Activated CD4-positive, CD25-positive, alpha-beta regulatory T cell treated with anti-CD3 and anti-CD28 coated beads, Interleukin-2, amount 50 U/mL, for 16 hours (primary cell): ENCODE measurements around the gene PLPPR5.

ENCODE experiments used
- DNase-seq: peaks from one replicate; pipeline ENCODE4 v3.0.0-alpha.2; 2020; ENCODE audit warnings: low read depth, low spot score

PLPPR5 gene

DNA sequence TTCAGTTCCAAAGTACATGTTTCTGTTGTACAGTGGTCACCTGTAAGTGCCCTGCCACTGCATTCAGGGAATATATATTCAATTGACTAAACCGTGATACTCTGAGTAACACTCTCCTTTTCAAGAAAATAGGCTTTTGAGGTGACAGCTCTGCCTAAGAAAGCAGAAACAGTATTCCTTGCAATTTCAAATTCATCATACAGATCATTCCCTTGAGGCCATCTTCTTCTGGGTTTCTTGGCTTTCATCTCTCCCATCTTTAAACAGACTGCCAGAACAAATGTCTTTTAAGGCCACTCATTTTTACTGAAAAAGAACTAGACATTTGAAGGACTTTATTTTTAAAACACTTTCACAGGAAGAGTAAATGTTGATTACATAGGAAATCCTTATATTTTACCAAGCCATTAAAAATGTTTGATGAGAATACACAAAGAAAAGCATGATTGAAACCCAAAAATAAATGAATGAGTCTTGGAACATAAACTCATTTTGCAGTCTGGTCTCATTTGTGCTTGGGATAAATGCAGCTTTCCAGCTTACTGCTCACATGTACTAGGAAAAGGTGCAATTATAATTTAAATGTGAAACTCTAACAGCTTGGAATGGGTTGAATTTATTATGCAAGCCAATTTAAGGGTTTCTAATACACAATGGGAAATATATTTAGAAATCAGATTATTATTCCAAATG is 34.7 kb downstream of the PLPPR5 start:
- DNase-seq = no peak

DNA sequence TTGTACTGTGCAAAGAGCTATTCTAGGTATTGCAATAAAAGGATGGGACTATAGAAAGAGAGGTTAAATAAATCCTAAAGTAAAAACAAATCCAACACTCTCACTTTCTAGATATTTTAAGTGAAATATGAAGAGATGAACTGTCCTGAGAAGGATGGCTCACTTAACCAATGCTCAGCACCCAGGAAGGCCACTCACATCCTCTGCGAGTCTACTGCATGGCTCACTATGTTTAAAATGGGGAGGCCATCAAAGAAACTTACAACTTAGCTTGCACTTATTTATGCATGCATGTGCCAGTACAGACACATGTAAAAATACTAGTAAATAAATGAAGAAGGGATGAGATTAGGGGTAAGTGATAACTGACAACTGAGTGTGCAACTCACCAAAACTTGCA is 37.5 kb downstream of the PLPPR5 start:
- DNase-seq = no peak

DNA sequence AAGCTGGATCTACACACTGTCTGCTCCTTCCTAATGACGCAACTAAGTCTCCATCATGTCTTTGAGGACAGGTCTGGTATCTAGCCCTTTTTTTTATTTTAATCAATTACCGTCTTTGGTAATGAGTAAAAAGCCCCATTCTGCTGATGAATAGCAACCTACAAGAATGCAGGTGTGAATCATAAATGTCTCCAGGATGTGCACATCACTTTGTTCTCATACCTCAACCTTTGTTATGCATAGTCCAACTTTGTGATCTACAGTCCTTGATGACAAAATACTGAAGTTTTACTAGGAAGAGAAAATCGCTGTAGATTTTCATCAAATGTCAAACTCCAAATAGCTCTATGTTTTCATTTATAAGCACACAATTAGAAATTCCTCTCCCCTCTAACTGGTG is 39.3 kb downstream of the PLPPR5 start:
- DNase-seq = no peak

DNA sequence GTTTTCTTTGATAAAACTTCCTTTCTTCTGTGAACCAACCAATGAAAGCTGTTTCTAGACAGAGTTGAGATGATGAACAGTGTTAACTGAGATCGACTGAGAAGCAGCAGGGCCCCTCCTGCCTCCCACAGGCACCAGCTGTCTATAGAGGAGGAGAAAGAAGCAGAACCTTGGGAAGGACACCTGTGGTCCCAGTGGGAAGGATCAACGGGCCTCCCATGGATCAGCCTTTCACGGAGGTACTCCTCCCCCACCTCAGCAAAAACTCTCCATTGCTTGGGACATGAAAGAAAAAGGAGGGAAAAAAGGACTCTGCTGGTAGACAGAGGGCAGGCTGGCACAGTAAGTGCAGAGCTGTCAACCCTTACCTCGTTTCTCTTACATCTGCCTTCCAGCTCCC is 40.5 kb downstream of the PLPPR5 start:
- DNase-seq = no peak

DNA sequence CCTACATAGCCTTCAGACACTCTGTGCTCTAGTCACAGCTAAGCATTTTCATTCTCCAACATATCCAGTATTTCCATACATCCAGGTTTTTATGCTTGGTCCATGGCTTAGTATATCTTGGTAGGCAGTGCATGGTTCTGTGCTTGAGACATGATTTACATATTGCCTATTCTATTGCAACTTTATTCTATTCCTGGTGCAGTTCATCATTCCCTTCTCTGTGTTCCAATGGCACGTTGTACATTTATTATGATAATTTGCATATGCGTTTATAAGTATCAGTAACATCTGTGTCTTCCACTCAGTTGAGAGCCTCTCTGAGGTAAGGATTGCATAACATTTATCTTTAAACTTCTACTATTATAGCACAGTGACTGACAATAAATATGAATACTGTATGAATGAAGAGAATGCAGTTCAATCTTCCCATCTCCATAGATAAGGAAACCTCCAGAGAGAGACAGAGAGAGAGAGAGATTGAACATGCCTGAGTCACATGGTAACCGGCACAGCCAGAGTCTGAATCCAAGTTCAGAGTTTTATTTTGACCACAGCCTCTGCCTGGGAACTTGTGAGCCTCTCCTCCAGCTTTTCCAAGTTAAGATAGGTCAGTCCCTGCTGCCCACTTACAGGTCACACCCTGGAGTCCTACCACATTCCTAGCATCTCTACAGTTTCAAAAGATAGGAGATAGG is 41.5 kb downstream of the PLPPR5 start:
- DNase-seq = no peak

DNA sequence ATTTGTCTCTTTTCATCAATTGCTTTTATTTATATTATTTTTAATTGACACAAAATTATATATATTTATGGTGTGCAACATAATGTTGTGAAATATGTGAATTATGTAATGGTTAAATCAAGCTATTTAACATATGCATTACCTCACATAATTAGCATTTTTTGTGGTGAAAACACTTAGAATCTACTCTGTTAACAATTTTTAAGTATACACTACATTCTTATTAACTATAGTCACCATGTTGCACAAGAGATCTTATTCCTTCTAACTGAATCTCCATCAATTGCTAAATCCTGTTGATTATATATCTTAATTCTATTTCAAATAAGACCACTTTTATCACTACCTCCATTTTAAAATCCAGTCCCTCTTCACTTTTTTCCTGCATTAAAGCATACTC is 42.5 kb downstream of the PLPPR5 start:
- DNase-seq = no peak

DNA sequence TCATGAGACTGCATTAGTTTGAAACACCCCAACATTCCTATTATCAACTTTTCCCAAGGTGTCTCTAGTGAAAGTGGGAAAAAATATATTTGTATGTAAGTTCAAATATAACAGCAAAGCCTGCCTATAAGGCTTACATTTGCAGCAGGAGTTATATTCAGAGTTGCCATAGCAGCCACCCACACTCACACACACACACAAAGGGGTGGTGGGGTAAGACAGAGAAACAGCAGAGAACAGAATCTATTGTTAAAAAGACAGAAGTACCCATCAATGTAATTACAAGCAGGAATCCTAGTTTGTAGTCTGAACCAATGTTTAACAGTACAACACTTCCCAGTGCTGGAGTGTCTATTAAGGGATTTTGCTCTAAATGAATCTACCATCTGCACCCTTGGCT is 55.0 kb downstream of the PLPPR5 start:
- no peak for DNase-seq

DNA sequence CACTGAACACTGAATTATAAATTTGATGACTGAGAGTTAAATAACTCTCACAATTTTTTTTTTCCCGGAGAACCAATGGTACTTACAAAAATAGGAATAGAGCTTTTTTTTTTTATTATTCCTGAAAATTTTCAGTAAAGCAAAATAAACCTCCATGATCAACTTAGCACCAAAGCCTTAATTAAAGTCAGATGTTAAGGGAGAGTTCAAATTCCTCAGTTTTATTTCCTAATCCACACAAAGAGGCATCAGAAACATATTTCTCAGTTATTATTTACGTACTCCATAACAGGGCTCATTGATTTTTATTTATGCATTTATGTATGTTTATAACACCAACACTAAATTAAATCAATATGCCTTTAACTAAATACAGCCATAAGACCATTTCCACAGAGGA is 55.5 kb downstream of the PLPPR5 start:
- DNase-seq = no peak

DNA sequence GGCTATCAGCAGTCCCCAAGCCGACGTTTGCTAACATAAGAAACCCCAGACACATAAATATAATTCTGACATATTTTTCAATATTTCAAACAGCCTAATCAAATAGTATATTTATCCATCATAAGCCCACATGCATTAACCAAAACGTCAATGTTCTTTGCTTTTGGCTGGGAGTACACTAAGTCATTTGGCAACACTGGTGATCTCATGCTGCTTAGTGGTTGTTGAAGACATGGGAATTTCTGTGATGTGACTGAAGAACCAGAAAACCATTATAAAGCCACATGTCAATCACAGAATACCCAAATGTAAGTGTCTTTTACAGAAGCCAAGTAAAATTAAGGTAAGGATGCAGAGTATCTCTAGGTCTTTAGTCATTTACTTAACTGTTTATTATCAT is 57.6 kb downstream of the PLPPR5 start:
- DNase-seq = no peak

DNA sequence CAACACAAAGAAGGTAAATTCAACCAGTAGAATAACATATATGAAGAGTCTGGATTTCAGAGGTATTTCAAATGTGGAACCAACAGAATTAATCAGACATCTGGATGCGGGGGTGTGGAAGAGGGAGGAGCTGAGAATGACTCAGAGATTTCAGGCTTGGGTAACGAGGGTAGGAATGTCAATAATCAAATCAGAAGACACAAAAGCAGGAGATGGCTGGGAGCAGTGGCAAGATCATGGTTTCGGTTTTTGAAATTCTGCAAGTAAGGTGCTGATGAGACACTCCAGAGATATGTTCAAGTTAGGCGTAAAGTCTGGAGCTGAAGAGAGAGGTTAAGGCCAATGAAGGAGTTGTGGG is 64.0 kb downstream of the PLPPR5 start:
- no peak for DNase-seq

DNA sequence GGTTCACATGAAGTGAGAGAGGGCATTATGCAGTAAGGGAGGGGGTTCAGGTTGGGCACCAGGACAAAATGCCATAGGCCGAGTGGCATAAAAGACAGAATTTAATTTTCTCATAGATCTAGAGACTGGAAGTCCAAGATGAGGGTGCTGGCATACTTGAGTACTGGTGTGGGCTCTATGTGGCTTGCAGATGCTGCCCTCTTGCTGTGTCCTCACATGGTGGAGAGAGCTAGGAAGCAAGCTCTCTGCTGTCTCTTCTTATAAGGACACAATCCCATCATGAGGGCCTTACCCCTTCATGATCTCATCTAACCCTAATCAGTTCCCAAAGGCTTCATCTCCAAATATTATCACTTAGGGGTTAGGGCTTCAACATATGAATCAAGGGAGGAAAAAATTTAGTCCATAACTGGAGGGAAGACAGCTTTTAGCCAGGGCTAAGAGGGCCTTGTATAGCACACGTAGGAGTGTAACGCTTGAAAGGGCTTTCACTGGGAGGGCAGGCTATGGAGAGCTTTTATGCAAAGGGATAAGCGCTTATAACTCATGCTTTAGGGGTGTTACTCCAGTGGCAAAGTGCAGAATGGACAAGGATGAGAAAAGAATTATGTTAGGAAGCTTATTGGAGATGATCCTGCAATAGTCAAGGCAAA is 64.5 kb downstream of the PLPPR5 start:
- no peak for DNase-seq

DNA sequence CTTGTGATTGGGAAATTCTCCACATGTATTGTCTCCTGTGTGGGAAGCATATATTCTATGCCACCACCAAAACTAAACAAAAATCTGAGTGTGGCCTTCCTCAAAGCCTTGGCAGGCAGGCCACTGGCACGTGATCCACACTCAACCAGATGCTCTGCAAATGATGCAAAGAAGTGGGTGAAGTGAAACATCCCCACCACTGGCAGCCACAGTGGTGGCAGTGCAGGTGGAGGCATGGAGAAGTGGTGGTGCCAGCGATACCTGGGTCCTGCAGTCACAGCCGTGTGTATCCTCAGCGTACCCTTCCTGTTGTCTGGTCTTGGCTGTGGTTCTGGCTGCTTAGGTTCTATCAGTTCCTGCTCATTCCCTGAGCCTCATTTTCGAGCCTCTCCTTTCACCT is 65.2 kb downstream of the PLPPR5 start:
- no peak for DNase-seq

DNA sequence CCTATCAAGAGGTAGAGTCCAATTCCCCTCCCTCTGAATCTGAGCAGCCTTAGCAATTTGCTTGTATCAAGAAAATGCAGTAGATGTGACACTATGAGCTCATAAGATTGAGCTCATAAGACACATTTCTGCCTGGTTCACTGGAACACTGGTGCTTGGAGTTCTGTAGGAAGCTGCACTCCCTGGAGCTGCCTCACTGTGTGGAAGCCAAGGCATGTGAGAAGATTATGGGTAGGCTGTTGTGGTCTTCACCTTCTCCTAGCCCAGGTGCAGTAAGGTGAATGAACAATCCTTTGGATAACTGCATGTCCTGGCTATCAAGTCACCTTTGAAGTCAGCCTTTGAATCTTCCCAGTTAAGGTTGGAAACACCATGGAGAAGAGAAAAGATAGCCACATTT is 67.3 kb downstream of the PLPPR5 start:
- DNase-seq = no peak

DNA sequence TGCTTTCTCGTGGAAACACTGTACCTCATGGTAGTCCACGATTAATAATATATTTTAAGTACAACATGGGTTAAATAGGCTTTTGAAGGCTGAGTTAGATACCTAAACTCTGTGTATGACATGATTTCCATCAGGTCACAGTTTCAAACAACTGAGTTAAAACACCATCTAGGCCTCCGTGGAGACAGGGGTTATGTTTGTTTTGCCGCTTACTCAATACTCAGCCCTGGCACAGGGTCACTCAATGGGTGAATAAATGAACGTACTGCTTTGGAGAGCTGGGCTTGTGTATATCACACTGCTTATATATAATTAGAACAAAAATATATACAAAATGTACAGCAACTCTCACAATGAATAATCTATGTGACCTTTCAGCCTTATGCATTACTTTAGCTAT is 72.5 kb downstream of the PLPPR5 start:
- DNase-seq = no peak

DNA sequence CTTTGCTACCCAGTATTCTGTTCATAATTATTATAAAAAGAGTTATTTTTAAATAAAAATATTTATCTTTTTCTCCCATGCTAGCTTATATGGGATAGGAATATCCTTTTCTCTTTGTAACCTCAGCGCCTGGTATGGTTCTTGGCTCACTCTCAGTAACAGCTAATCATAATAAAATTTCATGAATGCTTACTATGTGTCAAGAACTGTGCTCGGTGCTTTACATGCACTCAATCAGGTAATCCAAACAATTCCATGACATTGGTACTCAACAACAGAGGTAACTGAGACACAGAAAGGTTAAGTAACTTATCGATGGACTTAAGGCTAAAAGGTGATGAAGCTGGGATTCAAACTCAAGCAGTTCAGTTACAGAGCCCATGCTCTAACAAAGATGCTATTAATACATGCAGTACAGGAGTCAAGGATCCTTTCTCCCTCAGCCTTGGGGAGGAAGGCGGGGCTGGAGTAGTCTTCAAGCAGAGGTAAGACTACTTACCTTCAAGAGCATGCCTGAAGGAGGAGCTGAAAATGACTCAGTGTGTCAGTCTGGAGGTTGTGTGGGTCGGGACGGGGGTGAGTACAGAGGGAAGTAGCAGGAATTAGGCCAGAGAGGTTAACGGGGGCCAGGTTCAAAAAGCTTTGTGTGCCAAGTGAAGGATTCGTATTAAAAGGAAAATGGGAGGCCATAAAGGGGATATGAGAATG is 73.4 kb downstream of the PLPPR5 start:
- DNase-seq = no peak

DNA sequence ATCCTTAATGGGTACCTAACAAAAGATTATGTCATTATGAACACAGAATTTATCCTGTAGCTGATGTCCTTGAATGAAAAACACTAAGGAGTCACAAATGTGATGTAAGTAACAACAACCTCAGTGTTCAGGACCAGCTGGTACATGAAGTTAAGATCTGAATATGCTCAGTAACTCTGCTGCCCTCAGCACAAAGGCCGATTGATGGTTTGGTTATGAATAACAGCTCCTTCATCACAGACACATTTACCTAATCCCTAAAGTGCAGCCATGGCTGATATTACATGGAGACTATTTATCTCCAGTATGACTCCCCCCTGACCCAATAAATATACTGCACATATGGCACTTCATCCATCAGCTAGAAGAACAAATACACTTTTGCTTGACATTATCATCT is 75.2 kb downstream of the PLPPR5 start:
- no peak for DNase-seq

DNA sequence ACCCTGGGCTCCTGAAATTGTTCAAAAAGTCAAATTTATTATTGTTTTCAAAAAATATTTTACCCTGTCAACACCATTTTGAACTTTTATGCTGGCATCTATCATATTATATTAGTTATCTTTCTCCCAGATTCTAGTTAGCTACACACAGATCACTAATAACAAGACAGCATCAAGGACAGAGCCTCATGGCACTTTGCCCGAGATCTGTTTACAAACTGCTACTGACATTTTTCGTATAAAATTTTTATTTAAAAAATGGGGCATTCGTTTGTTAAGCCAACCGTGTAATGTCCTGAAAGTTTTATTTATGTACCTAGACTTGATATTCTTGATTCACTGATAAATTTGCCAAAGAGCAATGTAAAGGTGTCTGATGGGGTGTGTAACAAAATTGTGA is 78.1 kb downstream of the PLPPR5 start:
- DNase-seq = no peak

DNA sequence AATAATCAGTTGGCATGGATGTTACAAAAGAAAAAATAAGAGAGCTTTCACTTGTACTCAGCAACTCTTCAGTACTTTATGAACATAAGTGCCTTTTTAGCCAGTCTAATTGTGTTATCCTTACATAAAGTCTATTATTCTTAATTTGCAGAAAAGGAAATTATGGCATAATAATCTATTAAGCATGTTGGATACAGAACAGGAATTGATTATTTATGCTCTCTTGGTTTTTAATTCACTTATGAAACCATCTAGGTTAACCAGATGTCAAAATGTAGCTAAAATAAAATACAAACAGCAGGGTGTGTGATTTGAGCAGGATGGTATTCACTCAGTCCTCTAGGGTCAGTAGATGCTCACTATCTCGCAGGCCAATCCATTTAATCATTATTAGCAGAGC is 79.7 kb downstream of the PLPPR5 start:
- no peak for DNase-seq

DNA sequence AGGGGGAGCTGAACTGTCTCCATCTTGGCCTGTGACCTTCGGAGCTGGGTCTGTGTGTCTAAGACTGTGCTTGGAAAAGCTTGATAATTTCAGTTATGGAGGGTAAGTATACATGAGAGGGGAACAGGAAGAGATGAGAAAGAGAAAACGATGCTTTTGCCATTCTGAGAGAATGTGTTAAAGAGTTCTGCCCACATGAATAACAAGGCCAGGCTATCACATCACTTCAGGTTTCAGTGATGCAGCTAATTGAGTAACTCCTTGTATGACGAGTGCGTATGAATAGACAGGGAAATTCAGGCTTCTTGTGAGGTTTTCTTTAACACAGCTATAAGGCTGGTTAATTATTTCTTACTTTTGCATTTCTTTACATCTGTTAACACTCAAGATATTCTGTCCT is 81.0 kb downstream of the PLPPR5 start:
- no peak for DNase-seq

DNA sequence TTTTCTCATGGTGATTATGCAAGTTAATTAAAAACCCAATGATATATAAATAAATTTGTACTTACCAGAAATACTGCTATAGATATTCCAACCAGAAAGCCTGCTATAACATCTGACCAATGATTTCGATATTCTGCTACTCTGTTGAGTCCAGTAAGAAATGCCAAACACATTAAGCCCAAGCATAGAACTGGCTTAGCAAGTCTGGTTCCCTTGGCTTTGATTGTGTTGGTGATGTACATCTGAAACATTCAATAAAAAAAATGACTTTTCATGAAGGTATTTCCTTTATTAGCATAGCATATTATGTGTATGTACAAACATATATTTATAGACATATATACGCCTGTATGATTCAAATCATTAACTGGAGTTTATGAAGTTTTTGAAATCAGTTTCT is 82.8 kb downstream of the PLPPR5 start:
- no peak for DNase-seq

DNA sequence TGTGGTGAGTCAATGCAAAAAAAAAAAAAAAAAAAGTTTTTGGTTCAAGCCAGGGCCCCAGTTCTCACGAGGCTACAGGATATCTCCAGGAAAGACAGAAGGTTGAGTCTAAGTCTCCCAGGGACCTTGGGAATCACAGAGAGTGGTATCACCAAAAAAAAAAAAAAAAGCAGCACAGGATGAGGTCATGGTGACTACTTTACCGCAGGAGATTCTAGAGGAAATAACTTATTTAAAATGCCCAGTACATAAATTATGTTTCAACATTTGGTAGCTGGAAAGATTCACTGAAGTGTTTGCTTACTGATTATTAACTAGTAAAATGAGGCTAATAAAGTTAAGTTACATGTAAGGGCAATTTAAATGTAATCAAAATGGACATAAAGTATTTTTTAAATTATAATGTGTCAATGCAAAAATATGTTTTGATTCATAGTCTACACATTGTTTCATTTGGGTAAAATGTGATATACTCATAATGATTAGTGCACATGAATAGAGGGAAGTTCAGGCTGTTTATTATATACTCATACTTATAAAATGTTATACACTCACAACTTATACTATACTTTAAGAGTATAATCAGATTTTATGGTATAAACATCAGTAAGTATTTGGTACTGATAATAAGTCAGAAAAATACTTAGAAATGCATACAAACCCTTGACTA is 84.1 kb downstream of the PLPPR5 start:
- DNase-seq = no peak

DNA sequence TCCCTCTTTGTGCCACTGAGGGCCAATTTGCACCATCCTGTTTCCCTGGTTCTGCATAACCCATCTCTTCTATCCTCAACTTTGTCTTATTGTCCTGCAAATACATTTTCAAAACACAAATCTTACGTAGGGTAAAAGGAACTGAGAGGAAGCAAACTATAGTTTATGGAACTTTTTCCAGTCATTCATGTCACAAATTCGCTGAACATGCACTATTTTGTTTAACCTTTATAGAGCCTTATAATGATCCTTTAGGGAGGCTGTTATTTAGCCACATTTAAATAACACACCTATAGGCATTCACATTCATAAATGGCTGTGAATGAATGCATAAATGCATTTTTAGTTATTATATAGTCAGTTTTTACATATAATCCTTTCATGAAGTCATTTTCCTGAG is 85.0 kb downstream of the PLPPR5 start:
- DNase-seq = no peak
